Progenitor cell of endocrine pancreas (in vitro differentiated cells): ENCODE data around the gene SOX2. TPM values are rescaled to one million over a fixed set of nuclear protein-coding genes. Genes with fewer than 3 reads are reported as not detected.

ENCODE experiments used
- DNase-seq: peaks from one replicate; pipeline ENCODE4 v3.0.0; 2021; ENCODE audit warnings: low spot score; ENCODE audit not compliant: unreplicated experiment
- H3K27ac Mint-ChIP-seq: 2 replicates; pipeline ENCODE4 v1.8.0; 2021; ENCODE audit warnings: mild to moderate bottlenecking, moderate library complexity, mixed read lengths
- H3K27me3 Mint-ChIP-seq: 2 replicates; pipeline ENCODE4 v1.8.0; 2021; ENCODE audit warnings: mixed read lengths
- H3K36me3 Mint-ChIP-seq: 2 replicates; pipeline ENCODE4 v1.8.0; 2022; ENCODE audit warnings: mixed read lengths; ENCODE audit not compliant: insufficient read depth
- H3K4me1 Mint-ChIP-seq: 2 replicates; pipeline ENCODE4 v1.8.0; 2021; ENCODE audit warnings: low read depth, mixed read lengths
- H3K4me3 Mint-ChIP-seq: 2 replicates; pipeline ENCODE4 v1.8.0; 2021; ENCODE audit warnings: low read depth, mild to moderate bottlenecking, moderate library complexity, mixed read lengths
- H3K9me3 Mint-ChIP-seq: 2 replicates; pipeline ENCODE4 v1.8.0; 2021; ENCODE audit warnings: low read depth, mixed read lengths
- CTCF ChIP-seq: fragments of 200-600 bp; sonication (generic); IDR thresholded peaks from one replicate; pipeline ENCODE4 v1.5.0; 2021; ENCODE audit warnings: antibody characterized with exemption, mild to moderate bottlenecking; ENCODE audit not compliant: unreplicated experiment
- total RNA-seq: library from RNA; stranded (reverse); gene quantifications from 2 replicates; pipeline ENCODE4 v1.2.1, GENCODE V29; 2021

SOX2 gene
- total RNA-seq, 1 donor from 2014 or later = 72.0 TPM

- peaks cover 4% of the 10 kb centered on the region for H3K27me3 Mint-ChIP-seq
Measured at GRCh38 chr3:181752202-181752671, 40.5 kb downstream of the SOX2 start.

GRCh38 chr3:181753391-181753790 lies 41.7 kb downstream of the SOX2 start:
- no peak overlapping the region for H3K27ac Mint-ChIP-seq
- H3K27me3 Mint-ChIP-seq = peaks cover 4% of the 10 kb centered on the region
- H3K36me3 Mint-ChIP-seq = no peaks in the 10 kb centered on the region
- H3K4me3 Mint-ChIP-seq = no peak overlapping the region
- TF ChIP-seq CTCF = no peak
- no peaks in the 10 kb centered on the region for H3K9me3 Mint-ChIP-seq
- peaks cover 19% of the 10 kb centered on the region for H3K4me1 Mint-ChIP-seq
- DNase-seq = no peak

More at GRCh38 chr3:181752202-181752671, 40.5 kb downstream of the SOX2 start:
- no peak overlapping the region for H3K4me3 Mint-ChIP-seq
- peaks cover 13% of the 10 kb centered on the region for H3K4me1 Mint-ChIP-seq
- no peak for TF ChIP-seq CTCF
- no peak overlapping the region for H3K27ac Mint-ChIP-seq
- DNase-seq = no peak
- no peaks in the 10 kb centered on the region for H3K36me3 Mint-ChIP-seq
- no peaks in the 10 kb centered on the region for H3K9me3 Mint-ChIP-seq

- Mint-ChIP-seq H3K9me3 (no peaks in the 10 kb centered on the region), H3K27me3 (peaks cover 4% of the 10 kb centered on the region), H3K36me3 (no peaks in the 10 kb centered on the region), H3K4me1 (peaks cover 15% of the 10 kb centered on the region), H3K27ac (no peak overlapping the region), H3K4me3 (no peak overlapping the region)
- TF ChIP-seq CTCF = no peak
- no peak for DNase-seq
Measured at GRCh38 chr3:181755959-181756358, 44.2 kb downstream of the SOX2 start.

- no peak overlapping the region for H3K4me3 Mint-ChIP-seq
- DNase-seq = no peak
- H3K36me3 Mint-ChIP-seq = no peaks in the 10 kb centered on the region
- TF ChIP-seq CTCF = no peak
- peaks cover 4% of the 10 kb centered on the region for H3K27me3 Mint-ChIP-seq
- H3K4me1 Mint-ChIP-seq = peaks cover 14% of the 10 kb centered on the region
- H3K27ac Mint-ChIP-seq = no peak overlapping the region
- no peaks in the 10 kb centered on the region for H3K9me3 Mint-ChIP-seq
Measured at GRCh38 chr3:181756645-181757297, 45.0 kb downstream of the SOX2 start.

GRCh38 chr3:181757694-181758306 lies 46.1 kb downstream of the SOX2 start:
- H3K36me3 Mint-ChIP-seq = no peaks in the 10 kb centered on the region
- no peak for TF ChIP-seq CTCF
- peaks cover 4% of the 10 kb centered on the region for H3K27me3 Mint-ChIP-seq
- no peaks in the 10 kb centered on the region for H3K9me3 Mint-ChIP-seq
- DNase-seq = no peak
- no peak overlapping the region for H3K27ac Mint-ChIP-seq
- H3K4me1 Mint-ChIP-seq = peaks cover 14% of the 10 kb centered on the region
- H3K4me3 Mint-ChIP-seq = no peak overlapping the region
